B cell (primary cell): ENCODE data around the gene ASIC1. TPM values are rescaled to one million over a fixed set of nuclear protein-coding genes. Genes with fewer than 3 reads are reported as not detected.

Source experiments
- ATAC-seq: fragments of 200-7000 bp; cut with Tn5 transposase; one replicate; pipeline ENCODE4 v1.10.0; 2021; ENCODE audit warnings: low read depth, mild to moderate bottlenecking, moderate number of reproducible peaks, moderate library complexity
- CTCF ChIA-PET: fragments of 350-600 bp; sonication (Branson Sonifier 250); formaldehyde crosslinking; loops from one replicate; lab custom pipeline; 2021; ENCODE audit warnings: antibody characterized with exemption, inconsistent platforms; lab: Charles Lee
- POLR2A ChIA-PET: fragments of 350-600 bp; sonication (Branson Sonifier 250); formaldehyde crosslinking; loops from one replicate; lab custom pipeline; 2021; ENCODE audit warnings: antibody characterized with exemption; lab: Charles Lee
- DNase-seq: peaks from one replicate; pipeline ENCODE4 v3.0.0; 2013
- H2AFZ ChIP-seq: 2 replicates; pipeline ENCODE4 v1.6.1; 2012; ENCODE audit warnings: mild to moderate bottlenecking, low read depth, low read length; ENCODE audit not compliant: insufficient read depth, poor library complexity, severe bottlenecking
- H3K27ac ChIP-seq, 2 donors: 1 replicate in 1 of 2; 2 replicates in 1 of 2; pipeline ENCODE4 v1.5.1; 2012 to 2013; ENCODE audit warnings: low read length in 2 of 2, mild to moderate bottlenecking in 2 of 2, moderate library complexity in 1 of 2
- H3K27me3 ChIP-seq, 4 experiments: fragments of 200-600 bp in 1 of 4; sonication (generic) in 1 of 4; replicated peaks in 1 of 4; 1 replicate in 2 of 4; 2 replicates in 2 of 4; pipeline versions ENCODE4 v1.6.1 to v1.7.0; 2013 to 2016; ENCODE audit warnings: low read length in 3 of 4, mild to moderate bottlenecking in 2 of 4, mixed read lengths in 1 of 4, moderate library complexity in 1 of 4; ENCODE audit not compliant: insufficient read depth in 4 of 4, control insufficient read depth in 3 of 4; ENCODE audit errors: control extremely low read depth in 1 of 4
- H3K36me3 ChIP-seq, 2 experiments: replicated peaks in 1 of 2; 1 replicate in 1 of 2; 2 replicates in 1 of 2; pipeline versions ENCODE4 v1.6.1 to v1.7.1; 2013; ENCODE audit warnings: low read length in 1 of 2; ENCODE audit not compliant: insufficient read depth in 2 of 2, control insufficient read depth in 1 of 2; ENCODE audit errors: control extremely low read depth in 1 of 2, extremely low read depth in 1 of 2
- H3K4me1 ChIP-seq, 2 donors: fragments of 200-600 bp in 1 of 2; sonication (generic) in 1 of 2; 1 replicate in 1 of 2; 2 replicates in 1 of 2; pipeline versions ENCODE4 v1.5.1 to v1.6.1; 2013 to 2017; ENCODE audit warnings: low read length in 2 of 2; ENCODE audit not compliant: control insufficient read depth in 2 of 2, insufficient read depth in 2 of 2
- H3K4me2 ChIP-seq: replicated peaks from 2 replicates; pipeline ENCODE3; 2012; ENCODE audit warnings: mild to moderate bottlenecking, low read depth, low read length; ENCODE audit not compliant: poor library complexity, severe bottlenecking
- H3K4me3 ChIP-seq, 5 experiments: fragments of 200-600 bp in 1 of 5; sonication (generic) in 1 of 5; 1 replicate in 3 of 5; 2 replicates in 2 of 5; pipeline versions ENCODE4 v1.5.1 to v1.7.0; 2011 to 2016; ENCODE audit warnings: low read length in 4 of 5, mild to moderate bottlenecking in 4 of 5, low read depth in 2 of 5, control low read depth in 1 of 5, moderate library complexity in 1 of 5; ENCODE audit not compliant: insufficient read depth in 1 of 5; ENCODE audit errors: control extremely low read depth in 1 of 5, extremely low read depth in 1 of 5
- H3K79me2 ChIP-seq: fragments of 200-600 bp; sonication (generic); one replicate; pipeline ENCODE4 v1.6.0; 2016; ENCODE audit warnings: low read length; ENCODE audit not compliant: control insufficient read depth, insufficient read depth
- H3K9ac ChIP-seq: fragments of 200-600 bp; sonication (generic); 2 replicates; pipeline ENCODE4 v1.6.1; 2017; ENCODE audit warnings: mild to moderate bottlenecking, low read length, moderate library complexity
- H3K9me3 ChIP-seq, 3 donors: one replicate each; pipeline versions ENCODE4 v1.6.1 to v1.7.1; 2013; ENCODE audit warnings: low read length in 2 of 3; ENCODE audit not compliant: control insufficient read depth in 2 of 3, insufficient read depth in 1 of 3; ENCODE audit errors: control extremely low read depth in 1 of 3
- H4K20me1 ChIP-seq: 2 replicates; pipeline ENCODE4 v1.6.0; 2012; ENCODE audit warnings: mild to moderate bottlenecking, low read length; ENCODE audit not compliant: insufficient read depth, control insufficient read depth, poor library complexity, severe bottlenecking
- H3K27ac Mint-ChIP-seq: one replicate; pipeline ENCODE4 v1.8.0; 2021; ENCODE audit warnings: mixed read lengths
- H3K27me3 Mint-ChIP-seq: one replicate; pipeline ENCODE4 v1.8.0; 2021; ENCODE audit warnings: mixed read lengths
- H3K4me1 Mint-ChIP-seq: one replicate; pipeline ENCODE4 v1.8.0; 2021; ENCODE audit warnings: mixed read lengths
- H3K4me3 Mint-ChIP-seq: one replicate; pipeline ENCODE4 v1.8.0; 2021; ENCODE audit warnings: mixed read lengths
- H3K9me3 Mint-ChIP-seq: one replicate; pipeline ENCODE4 v1.8.0; 2022; ENCODE audit warnings: mixed read lengths; ENCODE audit not compliant: insufficient read depth
- CTCF ChIP-seq: fragments of 200-600 bp; IDR thresholded peaks from one replicate; pipeline ENCODE4 v1.8.0; 2022; ENCODE audit warnings: antibody characterized with exemption, mild to moderate bottlenecking
- EZH2 ChIP-seq: IDR thresholded peaks from 2 replicates; pipeline ENCODE4 v1.6.1; 2012; ENCODE audit warnings: borderline replicate concordance, low read depth, mild to moderate bottlenecking, moderate library complexity, low read length; ENCODE audit not compliant: insufficient read depth, poor library complexity, severe bottlenecking
- WGBS: methylation state at CpG from one replicate; pipeline ENCODE4 v1.1.5; 2013; ENCODE audit warnings: missing lambda C conversion rate; ENCODE audit not compliant: insufficient coverage; 5-methylcytosine and 5-hydroxymethylcytosine counted together
- intact Hi-C: fragments of 100-400 bp; cut with micrococcal nuclease; formaldehyde crosslinking; loops from one replicate; pipeline ENCODE4 v1.10.0; 2022
- polyA plus RNA-seq: library from polyadenylated mRNA; depleted of rRNA; stranded (reverse); fragments of >200 nt; gene quantifications from 2 replicates; pipeline ENCODE4 v1.2.3, GENCODE V29; 2012
- total RNA-seq, 2 donors: library from RNA; stranded (reverse); fragments of 120-200 nt in 1 of 2; gene quantifications; 1 replicate in 1 of 2; 2 replicates in 1 of 2; pipeline versions ENCODE4 v1.2.3 to v1.2.4, GENCODE V29; 2013 to 2022

Gene ASIC1
- total and polyA plus RNA-seq, 2 donors (not counting 1 experiment from before 2014, with no cell fraction given) = not detected

DNA sequence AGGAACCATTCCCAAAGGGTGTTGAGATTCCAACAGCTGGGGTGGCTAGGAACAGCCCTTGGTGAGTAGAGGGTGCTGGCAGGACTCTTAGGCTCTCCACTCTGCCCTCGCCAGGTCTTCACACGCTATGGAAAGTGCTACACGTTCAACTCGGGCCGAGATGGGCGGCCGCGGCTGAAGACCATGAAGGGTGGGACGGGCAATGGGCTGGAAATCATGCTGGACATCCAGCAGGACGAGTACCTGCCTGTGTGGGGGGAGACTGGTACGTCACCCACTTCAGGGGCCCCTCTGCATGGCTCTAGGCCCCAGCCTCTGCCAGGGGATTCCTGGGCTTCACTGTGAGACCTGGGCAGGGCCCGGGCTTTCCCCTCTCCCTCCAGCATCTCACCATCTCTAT, 19.7 kb downstream of the ASIC1 start:
- H3K4me1 ChIP-seq = peaks cover 0 to 7% of the 10 kb centered on the region in 2 donors
- no peaks in the 10 kb centered on the region for H3K9me3 Mint-ChIP-seq
- H3K27me3 ChIP-seq = no peaks in the 10 kb centered on the region
- CTCF ChIA-PET = interaction anchor here (0.9 to 15.9 kb wide), 6 partner anchors 8 to 97 kb away, joined by 3 to 343 read pairs (median 8); partner anchors contain the start of genes CERS5, COX14 and SMARCD1
- DNase-seq (no peak), ATAC-seq (no peak)
- peaks cover 2% of the 10 kb centered on the region for H3K27me3 Mint-ChIP-seq
- intact Hi-C loops = no loop called here
- no peak overlapping the region for H3K9ac ChIP-seq
- H3K36me3 ChIP-seq = no peaks in the 10 kb centered on the region
- H3K4me3 Mint-ChIP-seq = no peak overlapping the region
- POLR2A ChIA-PET = no interaction called here
- no peak overlapping the region for H3K4me3 ChIP-seq
- H3K4me1 Mint-ChIP-seq = no peaks in the 10 kb centered on the region
- H3K9me3 ChIP-seq = no peaks in the 10 kb centered on the region
- no peaks in the 10 kb centered on the region for H4K20me1 ChIP-seq
- H3K79me2 ChIP-seq = no peaks in the 10 kb centered on the region
- WGBS = 92% methylated on average over 12 of the region's 12 CpGs
- TF ChIP-seq EZH2 = no peak
- TF ChIP-seq CTCF = no peak
- H2AFZ ChIP-seq = no peak overlapping the region
- no peak overlapping the region for H3K27ac Mint-ChIP-seq
- no peak overlapping the region for H3K27ac ChIP-seq
- H3K4me2 ChIP-seq = no peak overlapping the region

DNA sequence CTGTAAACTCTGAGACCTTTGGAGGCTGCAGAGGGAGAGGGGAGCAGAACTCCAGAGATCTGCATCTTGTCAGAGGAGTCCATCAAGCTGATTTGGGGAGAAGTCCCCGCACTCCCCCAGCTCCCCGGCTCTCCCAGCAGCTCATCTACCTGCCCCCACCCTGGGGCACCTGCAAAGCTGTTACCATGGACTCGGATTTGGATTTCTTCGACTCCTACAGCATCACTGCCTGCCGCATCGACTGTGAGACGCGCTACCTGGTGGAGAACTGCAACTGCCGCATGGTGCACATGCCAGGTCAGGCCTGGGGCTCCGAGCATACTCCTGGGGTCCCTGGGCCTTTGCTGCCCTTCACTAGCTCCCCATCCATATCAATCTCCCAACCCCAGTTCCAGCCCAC, 20.9 kb downstream of the ASIC1 start:
- Mint-ChIP-seq H3K4me3 (no peak overlapping the region), H3K27ac (no peak overlapping the region), H3K9me3 (no peaks in the 10 kb centered on the region), H3K27me3 (peaks cover 2% of the 10 kb centered on the region), H3K4me1 (no peaks in the 10 kb centered on the region)
- intact Hi-C loops = no loop called here
- no peak overlapping the region for H3K27ac ChIP-seq
- ChIA-PET POLR2A (no interaction called here), CTCF (interaction anchor here (1.1 to 15.9 kb wide), 3 partner anchors 10 to 95 kb away, joined by 4 to 343 read pairs (median 5); partner anchors contain the start of gene CERS5)
- H4K20me1 ChIP-seq = no peaks in the 10 kb centered on the region
- H3K9ac ChIP-seq = no peak overlapping the region
- peaks cover 0 to 7% of the 10 kb centered on the region in 2 donors for H3K4me1 ChIP-seq
- H3K4me2 ChIP-seq = no peak overlapping the region
- WGBS = 92% methylated on average over 10 of the region's 10 CpGs
- TF ChIP-seq EZH2 = no peak
- no peak for TF ChIP-seq CTCF
- H3K36me3 ChIP-seq = no peaks in the 10 kb centered on the region
- no peaks in the 10 kb centered on the region for H3K27me3 ChIP-seq
- no peak for ATAC-seq
- no peaks in the 10 kb centered on the region for H3K9me3 ChIP-seq
- peaks cover 7% of the 10 kb centered on the region for H3K79me2 ChIP-seq
- no peak for DNase-seq
- H3K4me3 ChIP-seq = no peak overlapping the region
- H2AFZ ChIP-seq = no peak overlapping the region
